Nucleus accumbens (tissue), 56 donors: Measurements from ENCODE around the gene TK1.

Source experiments
- DNase-seq, 56 donors: peaks; one replicate each; lab custom pipeline; 2025; lab: John Stamatoyannopoulos, UW

Gene TK1

GRCh38 chr17:78186692-78187595 is at the start of gene TK1, which contains the start of gene AFMID:
Gene TK1 (minus strand): TSS chr17:78187052. CDS start chr17:78186994, 58 bp downstream.
Gene AFMID (plus strand): TSS chr17:78187362. CDS start chr17:78187371, 9 bp downstream.
- DNase-seq, result peak; percentile 61 to 97 (median 91)

- no peak for DNase-seq
Measured at GRCh38 chr17:78235885-78236284, 49.0 kb upstream of the TK1 start.

- DNase-seq, result peak in 43 of 56 donors; percentile 10 to 84 (median 54)
Measured at GRCh38 chr17:78235022-78235421, 48.2 kb upstream of the TK1 start.

- DNase-seq, result peak in 1 of 56 donors; percentile 37
Measured at GRCh38 chr17:78234261-78234865, 47.5 kb upstream of the TK1 start.

GRCh38 chr17:78233678-78234077 is 46.8 kb upstream of the TK1 start:
- DNase-seq, result no peak

- peak in 12 of 56 donors; percentile 18 to 53 (median 37) for DNase-seq
Measured at GRCh38 chr17:78232859-78233173, 46.0 kb upstream of the TK1 start.

GRCh38 chr17:78231991-78232858 is 45.4 kb upstream of the TK1 start:
- DNase-seq, result peak in 5 of 56 donors; percentile 33 to 53 (median 49)

- peak in 25 of 56 donors; percentile 15 to 67 (median 39) for DNase-seq
Measured at GRCh38 chr17:78230996-78231935, 44.4 kb upstream of the TK1 start, which contains the start of gene TMEM235. Gene TMEM235 (plus strand): TSS chr17:78231631. CDS start chr17:78232024, 393 bp downstream.

- DNase-seq, result no peak
Measured at GRCh38 chr17:78230252-78230962, 43.6 kb upstream of the TK1 start.

GRCh38 chr17:78228176-78228575 is 41.3 kb upstream of the TK1 start:
- DNase-seq, result no peak

- peak in 41 of 56 donors; percentile 8 to 78 (median 47) for DNase-seq
Measured at GRCh38 chr17:78227455-78227916, 40.6 kb upstream of the TK1 start.

GRCh38 chr17:78226759-78227454 is 40.1 kb upstream of the TK1 start:
- DNase-seq, result peak in 1 of 56 donors; percentile 15

GRCh38 chr17:78226055-78226758 is 39.4 kb upstream of the TK1 start:
- no peak for DNase-seq

- peak in 8 of 56 donors; percentile 11 to 49 (median 24) for DNase-seq
Measured at GRCh38 chr17:78225088-78225865, 38.4 kb upstream of the TK1 start.

GRCh38 chr17:78224231-78225087 is 37.6 kb upstream of the TK1 start:
- peak in 28 of 56 donors; percentile 28 to 76 (median 57) for DNase-seq
